Testis (tissue), 2 donors: ENCODE data around the gene SLC22A4.

Experiments
- CTCF ChIP-seq, 3 experiments: fragments of 450-650 bp in 2 of 3; fragments of 200-600 bp in 1 of 3; sonication (generic) in 1 of 3; IDR thresholded peaks; one replicate each; pipeline ENCODE4 v1.5.1; 2016 to 2019; ENCODE audit warnings: antibody characterized with exemption in 3 of 3, mild to moderate bottlenecking in 2 of 3, moderate library complexity in 1 of 3
- POLR2A ChIP-seq: fragments of 450-650 bp; IDR thresholded peaks from one replicate; pipeline ENCODE4 v1.6.1; 2017; ENCODE audit warnings: antibody characterized with exemption, mild to moderate bottlenecking, moderate library complexity

DNA sequence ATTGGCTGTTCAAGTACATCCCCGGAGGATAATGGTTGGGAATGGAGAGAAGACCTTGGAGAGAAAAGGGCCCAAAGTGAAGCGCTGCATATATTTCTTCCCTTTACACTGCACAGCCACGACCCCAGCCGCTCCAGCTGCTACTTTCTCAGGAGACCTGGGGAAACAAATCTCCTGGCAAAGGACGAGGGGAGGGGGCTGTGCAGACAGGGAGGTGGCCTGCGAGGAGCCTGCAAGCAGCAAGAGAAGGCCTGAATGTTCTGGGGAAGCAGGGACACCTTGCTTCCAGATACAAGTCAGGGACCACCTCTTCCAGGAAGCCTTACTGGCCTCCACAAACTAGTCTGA lies 37.4 kb upstream of the SLC22A4 start:
- no peak for TF ChIP-seq CTCF (IDR thresholded peaks at IDR 0.05)
- TF ChIP-seq POLR2A: no peak
